Activated effector memory CD4-positive, alpha-beta T cell treated with Interleukin-2 at 50 U/mL for 16 hours (primary cell): ENCODE data around the gene RSAD2.
"Not testable (repeated sequence)": the region's sequence is repeated elsewhere in the genome, so short reads cannot be mapped to it uniquely, and the experiment has no call there.

Source experiments
- DNase-seq: peaks from one replicate; pipeline ENCODE4 v3.0.0-alpha.2; 2020

The RSAD2 gene

GRCh38 chr2:6877402-6878304 lies at the start of gene RSAD2:
RSAD2 (plus strand) TSS chr2:6877777; CDS start chr2:6877801, 24 bp downstream.
- no peak for DNase-seq

GRCh38 chr2:6828299-6828584 lies 49.3 kb upstream of the RSAD2 start:
- no peak for DNase-seq

- no peak for DNase-seq
Observed at GRCh38 chr2:6831229-6831628, 46.3 kb upstream of the RSAD2 start.

- DNase-seq: no peak
Observed at GRCh38 chr2:6832596-6833299, 44.8 kb upstream of the RSAD2 start.

GRCh38 chr2:6833300-6833604 lies 44.3 kb upstream of the RSAD2 start:
- DNase-seq: no peak

- DNase-seq: no peak
Observed at GRCh38 chr2:6834163-6834562, 43.4 kb upstream of the RSAD2 start.

- DNase-seq: no peak
Observed at GRCh38 chr2:6835467-6835866, 42.1 kb upstream of the RSAD2 start.

- DNase-seq: no peak
Observed at GRCh38 chr2:6838673-6839319, 38.8 kb upstream of the RSAD2 start.

- DNase-seq: no peak
Observed at GRCh38 chr2:6841537-6842287, 35.9 kb upstream of the RSAD2 start.

- DNase-seq: no peak
Observed at GRCh38 chr2:6845312-6845711, 32.3 kb upstream of the RSAD2 start.

GRCh38 chr2:6845903-6846302 lies 31.7 kb upstream of the RSAD2 start:
- no peak for DNase-seq

- no peak for DNase-seq
Observed at GRCh38 chr2:6846540-6846939, 31.0 kb upstream of the RSAD2 start.

GRCh38 chr2:6846967-6847681 lies 30.5 kb upstream of the RSAD2 start:
- DNase-seq: no peak

GRCh38 chr2:6852195-6852594 lies 25.4 kb upstream of the RSAD2 start:
- no peak for DNase-seq

- no peak for DNase-seq
Observed at GRCh38 chr2:6854416-6854815, 23.2 kb upstream of the RSAD2 start.

GRCh38 chr2:6855860-6856547 lies 21.6 kb upstream of the RSAD2 start:
- no peak for DNase-seq

GRCh38 chr2:6856548-6856920 lies 21.0 kb upstream of the RSAD2 start:
- no peak for DNase-seq

GRCh38 chr2:6858466-6859027 lies 19.0 kb upstream of the RSAD2 start:
- not testable (repeated sequence) for DNase-seq

GRCh38 chr2:6860296-6860695 lies 17.3 kb upstream of the RSAD2 start:
- DNase-seq: no peak

GRCh38 chr2:6863792-6864191 lies 13.8 kb upstream of the RSAD2 start:
- DNase-seq: no peak

GRCh38 chr2:6864231-6864754 lies 13.3 kb upstream of the RSAD2 start:
- no peak for DNase-seq
